ENCODE data around the gene RRAGD.

The RRAGD gene, protein sequence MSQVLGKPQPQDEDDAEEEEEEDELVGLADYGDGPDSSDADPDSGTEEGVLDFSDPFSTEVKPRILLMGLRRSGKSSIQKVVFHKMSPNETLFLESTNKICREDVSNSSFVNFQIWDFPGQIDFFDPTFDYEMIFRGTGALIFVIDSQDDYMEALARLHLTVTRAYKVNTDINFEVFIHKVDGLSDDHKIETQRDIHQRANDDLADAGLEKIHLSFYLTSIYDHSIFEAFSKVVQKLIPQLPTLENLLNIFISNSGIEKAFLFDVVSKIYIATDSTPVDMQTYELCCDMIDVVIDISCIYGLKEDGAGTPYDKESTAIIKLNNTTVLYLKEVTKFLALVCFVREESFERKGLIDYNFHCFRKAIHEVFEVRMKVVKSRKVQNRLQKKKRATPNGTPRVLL

DNA sequence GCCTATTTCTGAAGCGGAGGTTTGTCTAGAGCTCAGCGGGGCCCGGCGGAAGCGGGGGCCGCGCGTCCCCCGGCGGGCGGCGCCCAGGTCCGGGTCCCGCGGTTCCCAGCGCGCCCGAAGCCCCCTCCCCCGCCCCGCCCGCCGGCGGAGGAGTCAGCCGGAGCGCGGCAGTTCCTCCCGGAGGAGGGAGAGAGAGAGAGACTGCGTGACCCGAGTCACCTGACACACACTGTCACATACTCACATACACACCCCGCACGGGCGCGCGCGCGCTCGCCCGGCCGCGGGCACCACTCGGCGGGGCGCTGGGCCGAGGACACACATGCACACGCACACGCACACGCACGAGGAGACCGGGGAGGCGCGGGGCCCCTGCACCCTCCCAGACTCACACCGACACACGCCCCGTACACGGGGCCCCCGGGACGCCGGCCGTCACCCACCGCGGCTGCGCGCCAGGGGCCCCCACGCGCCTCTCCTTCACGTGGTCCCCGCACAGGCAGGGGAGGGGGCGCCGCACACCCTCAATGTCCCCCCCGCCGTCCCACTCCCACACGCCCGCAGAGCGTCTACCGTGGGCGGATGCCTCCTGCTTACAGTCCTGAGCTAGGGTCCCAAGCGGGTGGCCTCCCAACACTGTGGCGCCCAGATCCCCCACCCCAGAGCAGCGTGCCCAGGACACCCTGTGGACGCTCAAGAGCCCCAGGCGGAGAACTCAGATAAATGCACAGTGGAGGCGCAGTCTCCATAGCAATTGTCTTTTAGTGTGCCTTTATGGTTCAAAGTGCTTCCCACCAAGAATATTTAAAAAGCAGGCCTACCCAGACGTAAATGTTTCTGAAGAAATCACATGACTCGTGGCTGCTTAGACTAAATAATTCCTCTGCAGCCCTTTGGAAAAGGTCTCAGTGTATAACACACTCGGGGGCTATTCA lies at the start of gene RRAGD:
RRAGD (minus strand) TSS at position 203 of the 935 bp plus-strand sequence. CDS start 280 bp downstream, outside the sequence.
- DNase-seq = peak; percentile 67

DNA sequence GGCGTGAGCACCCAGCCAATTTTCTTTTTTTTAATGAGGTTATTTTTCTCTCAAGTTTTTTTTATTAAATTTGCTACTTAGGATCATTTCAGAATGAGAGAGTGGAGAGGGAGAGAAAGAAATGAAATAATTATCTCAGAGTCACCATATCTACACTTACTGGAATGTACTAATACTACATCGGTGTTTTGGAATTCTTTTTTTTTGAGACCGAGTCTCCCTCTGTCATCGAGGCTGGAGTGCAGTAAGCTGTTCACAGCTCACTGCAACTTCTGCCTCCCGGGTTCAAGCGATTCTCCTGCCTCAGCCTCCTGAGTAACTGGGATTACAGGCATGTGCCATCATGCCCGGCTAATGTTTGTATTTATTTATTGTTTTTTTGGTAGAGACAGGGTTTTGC lies 48.6 kb upstream of the RRAGD start:
- no peak for DNase-seq

DNA sequence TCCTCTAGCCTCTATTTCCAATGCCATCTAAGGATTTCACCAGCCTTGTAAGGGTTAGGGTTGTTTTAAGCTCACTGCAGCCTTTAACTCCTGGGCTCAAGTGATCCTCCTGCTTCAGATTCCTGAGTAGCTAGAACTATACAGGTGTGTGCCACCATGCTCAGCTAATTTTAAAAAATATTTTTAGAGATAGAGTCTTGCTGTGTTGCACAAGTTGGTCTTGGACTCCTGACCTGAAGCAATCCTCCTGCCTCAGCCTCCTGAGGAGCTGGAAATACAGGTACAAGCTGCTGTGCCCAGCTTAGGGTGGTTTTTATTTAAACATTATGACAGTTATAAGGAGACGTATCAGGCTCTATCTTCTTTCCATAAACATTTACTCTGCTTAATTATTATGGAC lies 47.4 kb upstream of the RRAGD start:
- no peak for DNase-seq

DNA sequence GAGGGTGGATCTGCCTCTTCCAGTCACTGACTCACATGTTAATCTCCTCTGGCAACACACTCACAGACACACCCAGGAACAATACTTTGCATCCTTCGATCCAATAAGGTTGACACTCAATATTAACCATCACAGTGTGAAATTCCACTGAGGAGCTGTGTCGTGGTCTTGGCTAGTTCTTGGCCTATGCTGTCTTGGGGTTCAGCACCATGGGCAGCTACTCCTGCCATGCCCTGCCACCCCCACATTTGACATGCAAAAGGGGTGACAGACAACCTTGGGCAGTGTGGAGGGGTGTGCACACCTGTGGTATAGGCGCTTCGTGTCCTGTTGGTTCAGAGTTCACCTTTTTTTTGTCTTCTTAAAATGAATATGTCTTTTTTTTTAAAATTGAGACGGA lies 46.6 kb upstream of the RRAGD start:
- DNase-seq = no peak

DNA sequence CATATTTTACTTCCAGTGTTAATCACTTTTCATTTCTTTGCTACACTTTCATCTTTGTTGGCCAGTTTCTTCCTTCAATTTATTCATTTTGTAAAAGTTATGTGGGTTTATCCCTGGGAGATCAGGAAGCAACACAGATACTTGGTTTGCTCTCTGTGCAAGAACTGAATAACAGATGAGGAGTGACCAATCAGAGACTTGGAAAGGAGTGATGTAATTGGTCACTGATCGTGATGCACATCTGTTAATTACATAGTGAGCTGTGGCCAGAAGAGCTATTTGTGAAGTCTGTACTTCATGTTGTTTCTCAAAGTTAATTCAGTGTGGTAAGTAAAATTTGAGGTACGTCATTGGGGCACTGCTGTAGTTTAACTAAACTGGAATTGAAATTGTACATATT lies 42.2 kb upstream of the RRAGD start:
- DNase-seq = no peak

DNA sequence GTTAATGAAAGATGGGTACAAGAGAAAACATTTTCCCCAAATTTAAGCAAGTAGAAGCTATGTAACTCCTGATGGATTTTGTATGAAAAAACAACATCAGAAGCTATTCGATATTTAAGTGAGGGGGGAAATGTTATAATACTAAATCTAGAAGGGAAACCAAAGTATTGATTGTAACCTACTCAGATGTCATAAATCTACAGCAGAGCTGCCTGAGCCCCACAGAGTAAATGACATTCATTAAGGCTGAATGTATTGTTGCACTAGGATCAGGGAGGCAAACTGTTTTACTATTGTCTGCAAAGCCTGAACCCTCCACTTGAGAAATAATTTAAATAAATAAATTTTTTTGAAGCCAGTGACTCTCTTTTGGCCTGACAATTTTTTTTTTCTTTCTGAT lies 40.2 kb upstream of the RRAGD start:
- DNase-seq = no peak

DNA sequence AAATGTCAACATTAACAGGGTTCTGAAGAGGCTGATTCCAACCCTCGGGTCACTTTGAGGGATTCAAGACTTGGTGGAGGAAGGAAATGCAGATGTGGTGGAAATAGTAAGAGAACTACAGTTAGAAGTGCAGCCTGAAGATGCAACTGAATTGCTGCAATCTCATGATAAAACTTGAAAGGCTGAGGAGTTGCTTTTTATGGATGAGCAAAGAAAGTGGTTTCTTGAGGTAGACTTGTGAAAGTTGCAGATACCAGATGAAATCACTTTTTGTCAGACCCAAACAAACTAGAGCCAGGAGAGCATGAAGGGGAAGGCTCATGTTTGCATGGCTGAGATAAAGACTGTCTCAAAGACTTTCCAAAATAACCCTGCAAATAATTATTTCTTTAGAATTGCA lies 37.1 kb upstream of the RRAGD start:
- DNase-seq = no peak

DNA sequence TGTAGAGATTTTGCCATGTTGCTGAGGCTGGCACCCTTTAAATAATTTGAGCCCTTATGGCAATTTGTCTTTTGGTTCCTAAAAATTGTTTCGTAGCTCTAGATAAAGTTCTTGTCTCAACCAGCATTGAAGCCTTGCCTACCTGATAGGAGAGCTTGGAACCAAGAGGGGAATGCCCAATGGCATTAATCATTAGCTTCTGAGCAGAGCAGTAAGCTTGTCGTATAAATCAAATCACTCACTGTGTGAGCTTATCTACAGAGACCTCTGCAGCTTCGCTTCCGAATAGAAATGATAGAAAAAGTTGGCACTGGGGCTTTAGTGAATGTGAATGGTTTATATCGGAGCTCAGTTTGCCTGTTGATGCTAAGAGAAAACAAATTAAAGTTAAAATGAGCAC lies 31.6 kb upstream of the RRAGD start:
- no peak for DNase-seq

DNA sequence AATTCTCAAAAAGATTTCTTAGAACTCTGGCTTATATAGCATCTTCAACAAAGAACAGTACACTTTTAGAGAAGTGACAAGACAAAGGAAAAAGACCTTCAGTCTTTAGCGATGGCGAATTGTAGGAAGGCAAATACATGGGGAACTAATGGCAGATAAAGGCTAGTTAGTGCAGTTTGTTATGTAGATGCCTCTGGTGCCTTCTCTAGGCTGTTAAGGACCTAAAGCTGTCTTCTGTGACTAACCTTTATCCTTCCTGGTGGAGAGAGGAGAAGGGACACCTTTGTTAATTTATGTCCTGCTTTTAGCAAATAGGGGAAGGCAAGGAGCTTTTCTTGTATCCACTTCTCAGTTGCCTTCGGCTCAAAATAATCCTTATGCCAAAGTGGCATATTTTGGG lies 28.1 kb upstream of the RRAGD start:
- no peak for DNase-seq

DNA sequence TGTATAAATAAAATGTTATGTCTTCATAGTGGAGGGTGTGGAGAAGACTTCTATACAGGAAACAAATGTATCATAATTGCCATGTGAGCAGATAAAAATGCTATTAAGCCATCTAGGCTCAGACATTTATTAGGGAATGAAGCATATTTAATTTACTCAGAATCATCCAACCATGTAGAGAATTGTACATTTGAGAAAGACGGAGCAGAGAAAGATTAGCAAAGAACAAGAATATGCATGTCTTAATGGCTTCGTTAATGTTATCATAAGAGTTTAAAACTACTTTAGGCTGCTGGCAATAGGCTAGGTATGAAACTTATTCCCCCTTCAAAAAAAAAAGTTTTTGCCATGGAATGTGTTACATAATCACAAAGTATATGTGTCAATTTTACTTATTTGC lies 26.9 kb upstream of the RRAGD start:
- no peak for DNase-seq

DNA sequence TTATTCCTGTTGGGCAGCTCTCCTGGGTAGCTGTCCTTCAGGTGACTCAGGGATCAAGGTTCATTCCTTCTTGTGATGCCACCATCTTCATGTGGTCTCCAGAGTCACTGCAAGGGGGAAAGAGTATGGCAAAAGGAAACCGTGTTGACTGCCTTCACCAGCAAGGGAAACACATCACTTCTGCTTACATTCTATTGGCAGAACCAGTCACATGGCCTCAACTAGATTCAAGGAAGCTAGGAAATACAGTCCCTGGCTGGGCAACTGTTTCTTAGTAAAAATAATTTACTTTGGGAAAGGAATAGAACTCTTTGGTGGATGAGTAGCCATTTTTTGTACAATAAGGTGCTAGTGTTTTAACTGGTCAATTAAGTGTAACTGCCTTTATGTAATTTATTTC lies 26.2 kb upstream of the RRAGD start:
- DNase-seq = no peak

DNA sequence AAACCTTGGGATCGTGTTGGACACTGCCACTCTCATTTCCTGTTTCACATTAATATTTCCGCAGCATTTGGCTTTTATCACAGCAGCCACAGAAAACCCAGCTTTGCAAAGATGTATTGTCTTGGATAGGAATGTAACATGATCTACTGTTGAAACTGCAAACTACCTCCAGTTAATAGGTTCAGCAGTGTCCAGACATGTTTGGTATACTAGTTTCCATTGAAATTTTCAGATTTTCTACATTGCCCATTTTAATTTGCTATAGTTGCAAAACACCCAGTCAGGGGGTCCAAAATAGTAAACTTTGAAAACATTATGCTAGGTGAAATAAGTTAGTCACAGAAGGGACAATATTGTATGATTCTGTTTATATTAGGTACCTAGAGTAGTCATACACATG lies 24.2 kb upstream of the RRAGD start:
- no peak for DNase-seq

DNA sequence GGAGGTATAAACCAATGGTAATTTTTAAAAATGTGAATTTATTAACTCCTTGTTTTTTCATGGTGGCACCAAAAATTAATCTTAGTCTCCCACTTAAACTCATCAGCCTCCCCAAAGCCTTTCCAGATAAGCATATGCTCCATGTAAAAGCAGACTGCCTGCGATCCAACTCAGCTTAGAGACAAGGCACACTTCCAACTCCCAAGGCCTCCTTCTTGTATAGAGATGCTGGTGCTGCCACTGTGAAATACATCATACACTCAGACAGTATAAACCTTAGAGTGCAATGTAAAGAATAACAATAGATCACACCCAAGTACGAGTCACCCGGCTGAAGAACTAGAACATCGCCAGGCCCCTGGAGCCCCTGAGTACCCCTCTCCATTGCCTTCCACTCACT lies 22.9 kb upstream of the RRAGD start:
- DNase-seq = no peak

DNA sequence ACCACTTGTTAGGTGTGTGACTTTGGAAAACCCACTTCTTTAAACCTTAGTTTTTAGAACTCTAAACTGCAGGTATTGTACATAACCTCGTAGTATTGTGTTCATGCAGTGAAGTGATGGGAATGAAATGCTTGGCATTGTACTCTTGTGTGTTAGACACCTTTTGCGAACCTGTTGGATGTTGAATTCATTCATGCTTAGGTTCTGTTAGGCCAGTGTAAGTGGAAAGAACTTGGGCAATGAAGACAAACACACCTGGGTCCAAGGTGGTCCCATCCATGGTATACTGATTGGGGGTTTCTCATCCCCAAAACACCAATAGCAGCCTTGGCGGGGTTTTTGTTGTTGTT lies 22.1 kb upstream of the RRAGD start:
- DNase-seq = no peak

DNA sequence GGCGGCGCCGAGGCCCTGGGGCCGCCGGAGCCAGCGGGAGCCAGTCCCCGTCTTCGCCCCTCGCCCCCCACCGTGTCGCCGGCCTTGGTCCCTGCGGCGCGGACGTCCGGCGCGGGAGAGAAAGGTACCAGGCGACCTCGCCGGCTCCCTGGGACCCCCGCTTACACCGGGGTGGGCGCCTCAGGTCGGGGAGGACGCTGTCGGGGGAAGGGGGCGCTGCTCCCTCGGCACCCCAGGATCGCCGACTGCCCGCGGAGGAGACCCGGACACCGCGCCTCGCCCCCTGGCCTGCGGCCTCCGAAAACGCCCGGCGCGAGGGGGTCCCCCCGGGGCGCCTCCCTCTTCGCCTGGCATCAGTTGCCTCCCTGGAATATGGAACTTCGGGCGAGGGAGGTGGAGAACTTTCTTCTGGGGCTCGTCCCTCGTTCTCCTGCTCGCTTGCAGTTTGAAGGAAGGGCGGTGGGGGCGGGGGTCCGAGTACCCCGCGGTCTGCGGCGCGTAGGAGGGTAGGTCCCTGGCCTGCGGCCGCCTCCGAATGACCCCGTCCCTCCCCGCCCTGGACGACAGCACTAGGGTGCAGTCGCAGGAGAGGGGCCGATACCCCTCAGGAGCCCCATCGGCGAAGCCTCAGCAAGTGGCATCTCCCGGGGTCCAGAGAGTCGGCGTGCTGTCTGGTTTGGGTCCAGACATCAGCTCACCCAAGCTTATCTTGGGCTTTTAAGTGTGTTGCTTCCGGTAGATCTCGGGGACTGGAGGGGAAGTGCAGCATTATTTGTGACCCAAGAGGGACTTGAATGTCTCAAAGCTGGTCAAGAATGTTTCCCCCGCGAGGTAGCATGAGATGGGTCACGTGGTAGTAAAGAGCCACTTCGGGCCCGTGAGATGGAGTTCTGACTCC lies 21.4 kb upstream of the RRAGD start:
- DNase-seq = peak; percentile 31

DNA sequence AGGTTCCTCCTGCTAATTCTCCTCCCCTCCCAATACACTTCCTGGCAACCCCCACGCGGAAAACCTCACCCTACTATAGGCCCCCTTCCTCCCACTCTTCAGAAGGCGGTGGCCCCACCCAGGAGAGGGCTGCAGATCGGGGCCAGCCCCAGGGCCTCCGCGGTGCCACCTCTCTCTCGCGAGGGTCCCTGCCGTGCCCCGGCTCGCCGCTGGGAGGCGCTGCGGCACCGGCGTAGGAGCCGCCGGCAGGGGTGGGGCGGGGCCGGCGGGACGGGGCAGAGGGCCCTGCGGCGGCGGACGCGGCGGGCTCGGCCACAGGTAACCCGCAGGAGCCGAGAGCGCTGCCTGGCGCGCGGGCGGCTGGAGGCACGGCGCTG lies 20.8 kb upstream of the RRAGD start, which contains the start of gene ANKRD6:
ANKRD6 (plus strand) TSS at position 278 of the 377 bp plus-strand sequence. CDS start 133,825 bp downstream, outside the sequence.
- peak; percentile 85 for DNase-seq

DNA sequence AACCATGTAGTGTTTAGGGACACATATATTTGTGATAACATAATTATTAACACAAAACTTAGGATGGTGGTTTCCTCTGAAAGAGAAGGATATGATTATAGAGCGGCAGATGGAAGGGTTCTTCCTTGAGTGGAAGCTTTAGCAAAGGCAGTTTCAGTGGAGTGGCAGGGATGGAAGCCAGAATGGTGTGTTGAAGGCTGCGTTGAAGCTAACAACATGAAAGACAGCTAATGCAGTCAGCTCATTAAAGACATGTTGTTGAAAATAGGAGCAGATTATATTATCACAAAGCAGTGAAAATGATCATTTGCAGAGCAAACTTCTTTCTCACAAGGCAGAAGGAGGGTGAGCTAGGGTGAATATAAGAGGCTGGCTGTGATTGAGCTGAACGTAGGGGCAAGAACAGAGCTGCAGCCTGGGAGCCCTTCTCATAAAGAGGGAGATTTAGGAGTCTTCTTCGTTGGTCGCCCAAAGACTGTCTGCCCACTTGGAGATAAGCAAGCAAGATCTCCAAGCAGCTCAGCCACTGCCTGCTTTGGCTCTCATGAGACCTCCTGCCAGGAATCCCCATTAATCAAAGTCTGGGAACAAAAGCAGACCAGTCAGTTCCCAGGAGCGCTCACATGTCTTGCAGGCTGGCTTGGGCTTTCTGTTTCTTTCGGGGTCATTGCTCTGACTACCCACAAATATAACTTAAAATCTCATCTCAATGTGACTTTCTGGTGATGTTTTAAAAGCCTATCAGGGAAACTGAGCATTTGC lies 18.3 kb upstream of the RRAGD start:
- DNase-seq = no peak

DNA sequence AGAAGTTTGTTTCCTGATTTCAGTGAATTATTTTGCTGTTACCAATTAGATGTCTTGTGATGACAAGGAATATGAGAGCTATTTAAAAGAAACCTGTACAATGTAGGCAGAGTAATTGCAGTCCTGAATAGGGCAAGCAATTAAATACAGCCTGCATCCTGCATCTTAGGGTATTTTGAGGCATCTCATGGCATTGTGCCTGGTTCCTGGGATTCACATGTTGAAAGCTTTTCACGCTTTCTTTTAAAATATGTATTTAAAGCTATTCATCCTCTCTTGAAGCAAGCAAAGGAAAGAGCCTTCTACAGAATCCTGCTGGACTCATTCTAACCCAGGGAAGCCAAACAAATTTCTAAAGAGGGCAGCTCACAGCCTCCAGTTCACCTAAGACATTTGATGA lies 4.7 kb upstream of the RRAGD start:
- DNase-seq = no peak

DNA sequence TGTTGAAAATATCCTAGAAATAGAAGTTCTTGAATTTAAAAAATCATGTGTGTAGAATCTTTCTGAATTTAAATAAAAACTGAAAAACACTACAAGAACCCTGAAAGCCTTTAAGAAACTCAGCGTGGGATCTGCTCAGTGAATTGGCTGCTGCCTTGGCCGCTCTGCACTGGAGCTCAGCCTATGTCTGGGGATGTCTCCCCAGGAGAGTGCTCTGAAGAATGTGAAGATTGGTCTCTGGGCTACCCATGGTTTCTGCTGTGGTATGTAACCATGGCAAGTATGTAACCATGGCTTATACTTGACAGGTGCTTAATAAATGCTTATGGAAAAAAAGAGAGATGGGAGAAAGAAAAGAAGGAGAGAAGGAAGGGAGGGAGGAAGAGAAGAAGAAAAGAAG lies 3.1 kb upstream of the RRAGD start:
- DNase-seq = no peak

DNA sequence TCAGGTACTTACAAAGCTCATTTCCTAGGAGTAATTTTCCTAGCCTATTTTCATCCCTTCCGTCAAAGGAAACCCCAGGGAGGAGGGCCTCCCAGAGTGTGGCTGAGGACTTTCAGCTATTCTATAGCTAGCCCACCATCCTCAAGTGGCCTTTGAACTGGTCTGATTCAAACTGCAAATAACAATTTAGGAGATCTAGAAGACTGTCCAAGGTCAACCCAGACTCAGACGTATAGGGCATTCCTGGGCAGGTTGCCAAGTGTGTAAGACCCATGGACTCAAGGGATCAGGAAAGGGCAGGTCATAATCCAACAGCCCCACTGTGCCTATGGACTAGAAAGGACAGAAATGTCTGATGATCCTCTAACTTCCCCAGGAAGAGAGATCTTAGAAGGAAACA lies 2.1 kb upstream of the RRAGD start:
- DNase-seq = no peak

DNA sequence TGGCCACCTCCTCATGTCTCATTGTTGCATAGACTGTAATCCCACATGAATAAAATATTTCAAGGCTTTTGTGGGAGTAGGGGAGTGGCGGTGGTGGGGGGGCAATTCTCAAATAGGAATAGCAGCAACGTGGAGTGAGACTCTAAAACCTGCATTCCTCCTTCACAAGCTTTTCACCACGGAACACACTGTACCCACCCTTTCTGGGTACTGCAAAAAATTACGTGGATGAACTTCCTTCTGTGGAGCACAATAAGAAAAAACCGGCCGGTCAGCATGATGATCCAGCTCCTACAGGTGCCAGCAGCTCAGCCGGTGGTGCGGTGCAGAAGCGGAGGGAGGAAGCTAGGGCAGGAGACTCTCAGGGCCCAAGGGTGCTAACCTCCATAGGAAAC lies 930 bp upstream of the RRAGD start:
- no peak for DNase-seq
